K562 (cell line): ENCODE measurements around the gene C1QL3. TPM values are rescaled to one million over a fixed set of nuclear protein-coding genes. Genes with fewer than 3 reads are reported as not detected.

Experiments used
- ATAC-seq: fragments of 200-7000 bp; cut with Tn5 transposase; 3 replicates; pipeline ENCODE4 v1.9.1; 2020; ENCODE audit warnings: moderate library complexity
- BruUV-seq: library from RNA; stranded (reverse); fragments of 400-500 nt; replicated peaks from 2 replicates; lab custom pipeline; 2021; lab: Mats Ljungman, UMichigan
- CTCF ChIA-PET: fragments of 300-600 bp; formaldehyde crosslinking; extraction: SDS; loops from one replicate; lab custom pipeline; 2021; ENCODE audit warnings: low intra/inter-chr PET ratio; lab: Yijun Ruan, JAX
- POLR2A ChIA-PET: fragments of 300-600, 350-650 bp; sonication (Branson Sonifier 250); formaldehyde crosslinking; extraction: SDS; loops from one replicate; lab custom pipeline; 2021; ENCODE audit warnings: antibody characterized with exemption, inconsistent platforms; lab: Yijun Ruan, JAX
- DNase-seq, 4 experiments: peaks; one replicate each; pipeline versions ENCODE4 v3.0.0 to v3.0.0-alpha.2; 2011 to 2018; ENCODE audit warnings: low spot score in 3 of 4, mixed read lengths in 3 of 4; ENCODE audit errors: extremely low read depth in 1 of 4
- FAIRE-seq: peaks from 2 replicates; lab custom pipeline; 2011; peaks lifted over from hg19 to GRCh38; lab: Jason Lieb, UNC
- H2AFZ ChIP-seq: 2 replicates; pipeline ENCODE4 v1.6.0; 2011; ENCODE audit warnings: low read depth, low read length, control low read depth, inconsistent platforms
- H3K27ac ChIP-seq: fragments of 200-600 bp; 3 replicates; pipeline ENCODE4 v1.8.0; 2011; ENCODE audit warnings: low read depth, mild to moderate bottlenecking, control low read depth, inconsistent platforms, low read length, moderate library complexity, mixed read lengths; ENCODE audit errors: extremely low read depth
- H3K27me3 ChIP-seq, 2 experiments: fragments of 300-600 bp in 1 of 2; 2 replicates in 1 of 2; 3 replicates in 1 of 2; pipeline versions ENCODE4 v1.6.0 to v1.8.0; 2011; ENCODE audit warnings: inconsistent platforms in 2 of 2, low read length in 2 of 2, mild to moderate bottlenecking in 1 of 2, mixed read lengths in 1 of 2, moderate library complexity in 1 of 2; ENCODE audit not compliant: control insufficient read depth in 2 of 2, insufficient read depth in 2 of 2
- H3K36me3 ChIP-seq: fragments of 300-600 bp; 3 replicates; pipeline ENCODE4 v1.8.0; 2011; ENCODE audit warnings: mild to moderate bottlenecking, low read length, inconsistent platforms; ENCODE audit not compliant: control insufficient read depth, insufficient read depth
- H3K4me1 ChIP-seq, 2 experiments: fragments of 200-600 bp in 1 of 2; replicated peaks in 1 of 2; 2 replicates in 1 of 2; 3 replicates in 1 of 2; pipeline versions ENCODE4 v1.5.1 to v1.8.0; 2011; ENCODE audit warnings: inconsistent platforms in 2 of 2, low read length in 2 of 2, mild to moderate bottlenecking in 1 of 2, mixed read lengths in 1 of 2, moderate library complexity in 1 of 2; ENCODE audit not compliant: control insufficient read depth in 2 of 2, insufficient read depth in 2 of 2
- H3K4me2 ChIP-seq: 2 replicates; pipeline ENCODE4 v1.6.1; 2011; ENCODE audit warnings: low read length, control low read depth, inconsistent platforms, mixed read lengths; ENCODE audit not compliant: insufficient read depth
- H3K4me3 ChIP-seq: fragments of 200-600 bp; sonication (generic), shearing (Covaris generic); 2 replicates; pipeline ENCODE4 v1.5.1; 2016; ENCODE audit warnings: control low read depth, inconsistent platforms
- H3K79me2 ChIP-seq: fragments of 200-600 bp; 3 replicates; pipeline ENCODE4 v1.8.0; 2011; ENCODE audit warnings: low read length, inconsistent platforms; ENCODE audit not compliant: control insufficient read depth, insufficient read depth
- H3K9ac ChIP-seq, 2 experiments: 2 replicates each; pipeline versions ENCODE4 v1.6.0 to v1.6.1; 2011; ENCODE audit warnings: low read depth in 2 of 2, low read length in 2 of 2, control low read depth in 1 of 2, inconsistent platforms in 1 of 2, mild to moderate bottlenecking in 1 of 2, mixed read lengths in 1 of 2; ENCODE audit not compliant: insufficient read depth in 1 of 2
- H3K9me1 ChIP-seq: one replicate; pipeline ENCODE4 v1.6.0; 2011; ENCODE audit warnings: inconsistent platforms, mild to moderate bottlenecking, low read length, moderate library complexity; ENCODE audit not compliant: control insufficient read depth, insufficient read depth
- H3K9me3 ChIP-seq: replicated peaks from 2 replicates; pipeline ENCODE4 v1.5.1; 2011; ENCODE audit warnings: low read depth, low read length, inconsistent platforms; ENCODE audit not compliant: control insufficient read depth, insufficient read depth
- H4K20me1 ChIP-seq: replicated peaks from 2 replicates; pipeline ENCODE4 v1.6.1; 2011; ENCODE audit warnings: low read length, inconsistent platforms, mixed read lengths; ENCODE audit not compliant: control insufficient read depth, insufficient read depth
- ARID2 ChIP-seq: fragments of 450-650 bp; IDR thresholded peaks from 2 replicates; pipeline ENCODE4 v1.6.1; 2017; ENCODE audit warnings: antibody characterized with exemption, mild to moderate bottlenecking
- DIDO1 ChIP-seq: fragments of 450-650 bp; IDR thresholded peaks from 2 replicates; pipeline ENCODE4 v1.6.1; 2016; ENCODE audit warnings: low read depth, missing biosample characterization, missing genetic modification characterization
- E2F4 ChIP-seq: sonication (generic); formaldehyde crosslinking; IDR thresholded peaks from 2 replicates; pipeline ENCODE4 v1.8.0; 2022; ENCODE audit warnings: mild to moderate bottlenecking, low read depth, missing genetic modification reagents
- FOXA3 ChIP-seq, 2 experiments: fragments of 450-650 bp in 1 of 2; sonication (generic) in 1 of 2; formaldehyde crosslinking; IDR thresholded peaks in 1 of 2; conservative IDR thresholded peaks in 1 of 2; 2 replicates each; pipeline versions ENCODE4 v1.4.0 to v1.8.0; 2020 to 2022; ENCODE audit warnings: mild to moderate bottlenecking in 2 of 2, missing genetic modification reagents in 1 of 2
- GTF2F1 ChIP-seq: IDR thresholded peaks from 2 replicates; pipeline ENCODE4 v1.6.1; 2011; ENCODE audit warnings: low read depth, low read length, improper control_type of control experiment
- MEF2A ChIP-seq: IDR thresholded peaks from 2 replicates; pipeline ENCODE4 v1.6.1; 2011; ENCODE audit warnings: low read depth, mild to moderate bottlenecking, low read length, moderate library complexity; ENCODE audit not compliant: control insufficient read depth
- NFXL1 ChIP-seq: fragments of 450-650 bp; formaldehyde crosslinking; IDR thresholded peaks from 2 replicates; pipeline ENCODE4 v1.4.0; 2021; ENCODE audit warnings: mild to moderate bottlenecking
- NUFIP1 ChIP-seq: fragments of 450-650 bp; IDR thresholded peaks from 2 replicates; pipeline ENCODE4 v1.6.1; 2018; ENCODE audit not compliant: partially characterized antibody
- STAT5B ChIP-seq: fragments of 250-450 bp; sonication (Bioruptor Pico); IDR thresholded peaks from 2 replicates; pipeline ENCODE4 v1.8.0; 2021; ENCODE audit warnings: mild to moderate bottlenecking, inconsistent platforms
- ZFP30 ChIP-seq: fragments of 250-450 bp; sonication (Bioruptor Pico); IDR thresholded peaks from 2 replicates; pipeline ENCODE4 v1.8.0; 2022; ENCODE audit warnings: moderate library complexity, mild to moderate bottlenecking, inconsistent platforms, borderline replicate concordance
- ZNF253 ChIP-seq: fragments of 250-450 bp; sonication (Bioruptor Pico); conservative IDR thresholded peaks from 2 replicates; pipeline ENCODE4 v1.6.1; 2021; ENCODE audit warnings: mild to moderate bottlenecking
- ZNF655 ChIP-seq: fragments of 250-450 bp; sonication (Bioruptor Pico); IDR thresholded peaks from 2 replicates; pipeline ENCODE4 v1.5.0; 2021
- ZZZ3 ChIP-seq: fragments of 450-650 bp; IDR thresholded peaks from 2 replicates; pipeline ENCODE4 v1.6.1; 2016; ENCODE audit warnings: antibody characterized with exemption, mild to moderate bottlenecking, moderate library complexity
- WGBS: fragments of 100-300 bp; shearing (Covaris generic); methylation state at CpG from one replicate; pipeline ENCODE4 v1.1.6; 2016; ENCODE audit warnings: low coverage, mixed read lengths; ENCODE audit not compliant: insufficient coverage; ENCODE audit errors: missing lambda C conversion rate; 5-methylcytosine and 5-hydroxymethylcytosine counted together
- in situ Hi-C: fragments of 300-500 bp; cut with MboI; formaldehyde crosslinking; loops from 4 replicates; pipeline ENCODE4 v1.15.0; 2018; ENCODE audit warnings: inconsistent platforms, mixed read lengths
- intact Hi-C: fragments of 100-400 bp; cut with micrococcal nuclease; formaldehyde crosslinking; loops from 2 replicates; pipeline ENCODE4 v1.14.2; 2022
- polyA plus RNA-seq, 8 experiments: library from polyadenylated mRNA; depleted of rRNA in 4 of 8; stranded (reverse) in 5 of 8; unstranded in 3 of 8; fragments of >200 nt; fragmentation: Nextera tagmentation in 2 of 8; fragmentation: Illumina TruSeq in 1 of 8; extraction: Ambion mirVana in 2 of 8; extraction: Trizol in 1 of 8; gene quantifications; 2 replicates each; pipeline versions ENCODE4 v1.2.1 to v1.2.3, GENCODE V29; 2011 to 2014; ENCODE audit warnings: inconsistent platforms in 1 of 8, missing spikeins in 1 of 8
- total RNA-seq, 7 experiments: library from RNA; depleted of rRNA in 6 of 7; stranded (reverse); fragments of >200 nt in 6 of 7; fragmentation: Illumina TruSeq in 2 of 7; extraction: Trizol in 2 of 7; gene quantifications; 2 replicates each; pipeline versions ENCODE4 v1.2.1 to v1.2.3, GENCODE V29; 2011 to 2021; ENCODE audit warnings: low replicate concordance in 1 of 7

C1QL3 gene
- total and polyA plus RNA-seq, 9 of the 15 experiments (the other 6 are each of a cell fraction or from before 2014, with no cell fraction given), result 0.28 to 0.37 TPM; not detected in 7

GRCh38 chr10:16478801-16479200 lies 42.9 kb downstream of the C1QL3 start:
- DNase-seq (no peak), FAIRE-seq (no peak), ATAC-seq (no peak)
- in situ Hi-C loops (no loop called here), intact Hi-C loops (no loop called here)
- no peaks in the 10 kb centered on the region for H3K79me2 ChIP-seq
- no peaks in the 10 kb centered on the region for H3K9me3 ChIP-seq
- ChIA-PET CTCF (no interaction called here), POLR2A (interaction anchor here (0.6 kb wide), 1 partner anchor 330 kb away, joined by 3 read pairs; no protein-coding TSS in a partner anchor)
- H2AFZ ChIP-seq, result no peak overlapping the region
- peaks cover 0 to 6% of the 10 kb centered on the region in 2 experiments; a peak in 1 of 5 replicates for H3K4me1 ChIP-seq
- H3K4me2 ChIP-seq, result no peak overlapping the region
- no peaks in the 10 kb centered on the region for H3K27me3 ChIP-seq
- 78% methylated on average over 4 of the region's 4 CpGs for WGBS
- H3K9ac ChIP-seq, result no peak overlapping the region
- no peak overlapping the region for H3K27ac ChIP-seq
- H3K9me1 ChIP-seq, result no peaks in the 10 kb centered on the region
- TF ChIP-seq FOXA3 (CRISPR knock-in tag; conservative IDR thresholded peaks at IDR 0.05 in 1 of 2, IDR thresholded peaks at IDR 0.05 in 1 of 2), result no peak
- TF ChIP-seq NUFIP1, result no peak
- no peak for TF ChIP-seq NFXL1 (CRISPR knock-in tag)
- no peak for TF ChIP-seq MEF2A
- TF ChIP-seq ZFP30 (CRISPR knock-in tag), result no peak
- TF ChIP-seq STAT5B (CRISPR knock-in tag), result no peak
- TF ChIP-seq GTF2F1, result no peak
- no peak for TF ChIP-seq DIDO1 (tag)
- no peak for TF ChIP-seq ZZZ3
- TF ChIP-seq ZNF655 (CRISPR knock-in tag), result no peak
- TF ChIP-seq ZNF253 (CRISPR knock-in tag), result no peak
- TF ChIP-seq E2F4 (CRISPR knock-in tag), result no peak
- TF ChIP-seq ARID2, result no peak
- no TSS peak for BruUV-seq
- H3K4me3 ChIP-seq, result no peak overlapping the region
- H3K36me3 ChIP-seq, result no peaks in the 10 kb centered on the region
- H4K20me1 ChIP-seq, result no peaks in the 10 kb centered on the region
